ENCODE measurements around the gene TMEM72.

Gene TMEM72

DNA sequence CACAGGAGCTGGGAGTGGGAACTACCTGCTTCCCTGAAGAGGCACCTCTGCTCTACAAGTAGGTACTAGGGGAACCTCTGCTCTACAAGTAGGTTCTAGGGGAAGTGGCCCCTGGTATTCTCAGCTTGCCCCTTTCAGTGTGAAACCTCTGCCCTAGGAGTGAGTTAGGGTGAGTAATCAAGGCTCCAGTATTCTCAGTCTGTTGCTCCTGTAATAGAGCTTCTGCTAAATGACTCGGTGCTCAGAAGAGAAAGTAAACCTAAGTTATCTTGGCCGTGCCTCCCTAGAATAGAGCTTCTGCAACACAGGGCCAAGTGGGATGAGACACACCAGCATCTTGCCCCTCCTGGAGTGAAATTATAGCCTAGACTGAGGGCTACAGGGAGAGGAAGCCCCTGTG lies 35.1 kb downstream of the TMEM72 start:
- peaks cover 32 to 34% of the 10 kb centered on the region in 2 donors for H3K4me1 ChIP-seq (ENCODE audit: control insufficient read depth in 1 of 2, insufficient read depth in 2 of 2, low read length in 2 of 2)
- no peak overlapping the region for H3K9ac ChIP-seq (ENCODE audit: low read depth in 1 of 2, low read length in 2 of 2)
- H3K9me3 ChIP-seq (ENCODE audit: control insufficient read depth in 1 of 2, low read length in 2 of 2): peaks cover 0 to 7% of the 10 kb centered on the region in 2 donors
- H3K27me3 ChIP-seq (ENCODE audit: control insufficient read depth in 1 of 2, insufficient read depth in 2 of 2, low read length in 2 of 2): no peaks in the 10 kb centered on the region
- H3K36me3 ChIP-seq (ENCODE audit: control insufficient read depth in 1 of 2, insufficient read depth in 2 of 2, low read length in 2 of 2): no peaks in the 10 kb centered on the region
- H3K27ac ChIP-seq (ENCODE audit: low read depth, low read length): no peak overlapping the region
- no peak overlapping the region for H3K4me3 ChIP-seq (ENCODE audit: low read depth in 1 of 2, low read length in 2 of 2)

DNA sequence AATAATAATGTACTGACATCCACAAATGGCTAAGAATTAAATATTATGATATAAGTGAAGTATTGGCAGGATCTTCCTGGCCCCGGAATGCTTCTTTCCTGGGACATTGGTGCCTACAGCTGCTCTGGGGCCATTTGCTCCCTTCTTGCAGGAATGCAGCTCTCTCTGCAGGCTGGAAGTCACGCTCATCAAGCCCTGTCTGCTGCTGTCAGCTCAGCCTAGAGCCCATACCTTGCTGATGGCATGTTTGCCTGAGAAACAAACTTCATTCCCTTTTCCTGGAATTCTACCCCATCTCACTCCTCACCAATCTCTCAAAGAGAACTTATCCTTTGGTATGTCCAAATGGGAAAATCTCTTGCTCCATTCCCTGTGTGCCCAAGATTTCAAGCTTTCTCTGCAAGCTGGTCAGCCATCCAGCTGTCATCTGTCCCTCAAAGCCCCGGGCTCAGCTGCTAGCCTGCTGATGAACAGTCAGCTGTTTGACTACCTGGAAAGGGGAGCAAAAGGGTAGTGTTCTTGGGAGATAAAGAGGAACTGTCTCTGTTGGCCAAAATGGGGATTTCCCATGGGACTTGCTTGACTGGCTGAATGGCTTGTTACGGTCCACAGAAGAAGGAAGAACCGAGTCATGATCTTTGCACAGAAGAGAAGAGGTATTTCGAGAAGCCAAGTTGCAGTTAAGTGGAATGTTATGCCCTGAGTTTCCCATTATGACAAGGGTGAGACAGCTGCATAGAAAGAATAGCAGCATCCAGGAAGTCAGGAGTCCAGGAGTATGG lies 36.4 kb downstream of the TMEM72 start:
- Histone ChIP-seq H3K27ac (ENCODE audit: low read depth, low read length) (no peak overlapping the region), H3K4me1 (ENCODE audit: control insufficient read depth in 1 of 2, insufficient read depth in 2 of 2, low read length in 2 of 2) (peaks cover 32 to 34% of the 10 kb centered on the region in 2 donors), H3K27me3 (ENCODE audit: control insufficient read depth in 1 of 2, insufficient read depth in 2 of 2, low read length in 2 of 2) (no peaks in the 10 kb centered on the region), H3K4me3 (ENCODE audit: low read depth in 1 of 2, low read length in 2 of 2) (no peak overlapping the region), H3K36me3 (ENCODE audit: control insufficient read depth in 1 of 2, insufficient read depth in 2 of 2, low read length in 2 of 2) (no peaks in the 10 kb centered on the region), H3K9me3 (ENCODE audit: control insufficient read depth in 1 of 2, low read length in 2 of 2) (peaks cover 0 to 7% of the 10 kb centered on the region in 2 donors), H3K9ac (ENCODE audit: low read depth in 1 of 2, low read length in 2 of 2) (no peak overlapping the region)

DNA sequence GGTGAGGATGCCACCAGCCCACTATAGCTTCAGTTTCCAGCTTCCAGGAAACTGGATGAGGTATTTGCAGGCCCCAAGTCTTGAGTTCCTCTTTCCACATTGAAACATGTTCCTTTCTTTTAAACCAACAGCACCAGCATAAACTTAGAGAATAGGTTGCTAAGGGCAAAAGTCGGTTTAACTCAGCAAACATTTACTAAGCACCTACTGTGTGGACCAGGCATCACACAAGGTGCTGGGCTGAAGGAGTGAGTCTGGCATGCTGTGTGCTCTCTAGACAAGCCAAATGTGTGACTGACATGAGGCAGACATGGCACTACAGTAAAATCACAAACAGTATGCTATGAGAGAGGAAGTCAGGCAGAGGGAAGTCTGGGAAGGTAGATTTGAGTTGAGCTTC lies 37.5 kb downstream of the TMEM72 start:
- peaks cover 0 to under 1% of the 10 kb centered on the region in 2 donors for H3K36me3 ChIP-seq (ENCODE audit: control insufficient read depth in 1 of 2, insufficient read depth in 2 of 2, low read length in 2 of 2)
- H3K9ac ChIP-seq (ENCODE audit: low read depth in 1 of 2, low read length in 2 of 2): no peak overlapping the region
- no peak overlapping the region for H3K4me3 ChIP-seq (ENCODE audit: low read depth in 1 of 2, low read length in 2 of 2)
- peaks cover 0 to 7% of the 10 kb centered on the region in 2 donors for H3K9me3 ChIP-seq (ENCODE audit: control insufficient read depth in 1 of 2, low read length in 2 of 2)
- H3K27me3 ChIP-seq (ENCODE audit: control insufficient read depth in 1 of 2, insufficient read depth in 2 of 2, low read length in 2 of 2): no peaks in the 10 kb centered on the region
- no peak overlapping the region for H3K27ac ChIP-seq (ENCODE audit: low read depth, low read length)
- peaks cover 32 to 34% of the 10 kb centered on the region in 2 donors for H3K4me1 ChIP-seq (ENCODE audit: control insufficient read depth in 1 of 2, insufficient read depth in 2 of 2, low read length in 2 of 2)

DNA sequence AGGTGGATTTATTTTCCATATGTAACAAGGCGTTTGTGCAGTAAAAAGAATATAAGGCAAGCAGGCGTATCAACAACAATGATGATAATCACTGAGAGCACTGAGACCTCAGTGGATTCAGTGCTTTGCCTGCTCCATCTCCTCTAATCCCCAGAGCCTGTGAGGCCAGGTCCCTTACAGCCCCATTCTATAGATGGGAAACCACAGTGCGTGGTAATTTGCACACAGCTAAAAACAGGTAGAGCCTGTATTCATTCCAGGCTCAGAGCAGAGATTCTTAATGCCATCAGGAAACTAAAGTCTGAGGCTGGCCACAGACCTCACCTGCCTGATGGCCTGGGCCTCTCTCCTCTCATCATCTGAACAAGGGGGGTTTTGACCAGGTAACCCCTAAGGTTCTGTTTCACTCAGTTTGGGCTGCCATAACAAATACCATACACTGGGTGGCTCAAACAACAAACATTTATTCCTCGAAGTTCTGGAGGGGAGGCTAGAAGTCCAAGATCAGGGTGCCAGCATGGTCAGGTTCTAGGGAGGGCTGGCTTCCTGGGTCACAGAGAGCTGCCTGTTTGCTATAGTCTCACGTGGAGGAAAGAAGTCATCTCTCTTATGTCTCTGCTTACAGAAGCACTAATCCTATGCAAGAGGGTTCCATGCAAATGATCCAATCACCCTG lies 38.1 kb downstream of the TMEM72 start:
- Histone ChIP-seq H3K9ac (ENCODE audit: low read depth in 1 of 2, low read length in 2 of 2) (peak overlapping the region in 1 of 2 donors; percentile 11), H3K27me3 (ENCODE audit: control insufficient read depth in 1 of 2, insufficient read depth in 2 of 2, low read length in 2 of 2) (no peaks in the 10 kb centered on the region), H3K9me3 (ENCODE audit: control insufficient read depth in 1 of 2, low read length in 2 of 2) (peaks cover 0 to 5% of the 10 kb centered on the region in 2 donors), H3K36me3 (ENCODE audit: control insufficient read depth in 1 of 2, insufficient read depth in 2 of 2, low read length in 2 of 2) (peaks cover 0 to 3% of the 10 kb centered on the region in 2 donors), H3K27ac (ENCODE audit: low read depth, low read length) (no peak overlapping the region), H3K4me3 (ENCODE audit: low read depth in 1 of 2, low read length in 2 of 2) (no peak overlapping the region), H3K4me1 (ENCODE audit: control insufficient read depth in 1 of 2, insufficient read depth in 2 of 2, low read length in 2 of 2) (peaks cover 32 to 34% of the 10 kb centered on the region in 2 donors)

DNA sequence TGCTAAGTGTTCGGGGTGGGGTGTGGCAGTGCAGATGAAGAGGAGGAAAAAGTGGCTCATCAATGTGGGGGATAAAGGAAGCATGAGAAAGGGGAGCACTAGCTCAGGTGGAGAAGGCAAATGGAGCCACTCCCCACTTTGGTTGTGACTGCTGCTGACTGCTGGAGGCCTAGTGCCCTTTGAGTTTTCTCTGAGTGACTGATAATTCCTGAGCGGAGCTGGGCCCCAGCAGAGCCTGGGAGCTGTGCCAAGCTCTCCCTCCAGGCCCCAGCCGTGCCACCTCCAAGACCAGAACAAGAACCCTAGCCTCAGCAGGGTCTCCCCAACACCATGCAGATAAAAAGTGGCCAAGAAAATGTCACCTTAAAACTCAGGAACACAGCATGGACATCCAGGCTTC lies 38.8 kb downstream of the TMEM72 start:
- no peaks in the 10 kb centered on the region for H3K27me3 ChIP-seq (ENCODE audit: control insufficient read depth in 1 of 2, insufficient read depth in 2 of 2, low read length in 2 of 2)
- H3K4me1 ChIP-seq (ENCODE audit: control insufficient read depth in 1 of 2, insufficient read depth in 2 of 2, low read length in 2 of 2): peaks cover 32 to 34% of the 10 kb centered on the region in 2 donors
- peaks cover 0 to 3% of the 10 kb centered on the region in 2 donors for H3K36me3 ChIP-seq (ENCODE audit: control insufficient read depth in 1 of 2, insufficient read depth in 2 of 2, low read length in 2 of 2)
- H3K9ac ChIP-seq (ENCODE audit: low read depth in 1 of 2, low read length in 2 of 2): peak overlapping the region in 1 of 2 donors; percentile 11
- no peak overlapping the region for H3K4me3 ChIP-seq (ENCODE audit: low read depth in 1 of 2, low read length in 2 of 2)
- no peaks in the 10 kb centered on the region for H3K9me3 ChIP-seq (ENCODE audit: control insufficient read depth in 1 of 2, low read length in 2 of 2)
- no peak overlapping the region for H3K27ac ChIP-seq (ENCODE audit: low read depth, low read length)

DNA sequence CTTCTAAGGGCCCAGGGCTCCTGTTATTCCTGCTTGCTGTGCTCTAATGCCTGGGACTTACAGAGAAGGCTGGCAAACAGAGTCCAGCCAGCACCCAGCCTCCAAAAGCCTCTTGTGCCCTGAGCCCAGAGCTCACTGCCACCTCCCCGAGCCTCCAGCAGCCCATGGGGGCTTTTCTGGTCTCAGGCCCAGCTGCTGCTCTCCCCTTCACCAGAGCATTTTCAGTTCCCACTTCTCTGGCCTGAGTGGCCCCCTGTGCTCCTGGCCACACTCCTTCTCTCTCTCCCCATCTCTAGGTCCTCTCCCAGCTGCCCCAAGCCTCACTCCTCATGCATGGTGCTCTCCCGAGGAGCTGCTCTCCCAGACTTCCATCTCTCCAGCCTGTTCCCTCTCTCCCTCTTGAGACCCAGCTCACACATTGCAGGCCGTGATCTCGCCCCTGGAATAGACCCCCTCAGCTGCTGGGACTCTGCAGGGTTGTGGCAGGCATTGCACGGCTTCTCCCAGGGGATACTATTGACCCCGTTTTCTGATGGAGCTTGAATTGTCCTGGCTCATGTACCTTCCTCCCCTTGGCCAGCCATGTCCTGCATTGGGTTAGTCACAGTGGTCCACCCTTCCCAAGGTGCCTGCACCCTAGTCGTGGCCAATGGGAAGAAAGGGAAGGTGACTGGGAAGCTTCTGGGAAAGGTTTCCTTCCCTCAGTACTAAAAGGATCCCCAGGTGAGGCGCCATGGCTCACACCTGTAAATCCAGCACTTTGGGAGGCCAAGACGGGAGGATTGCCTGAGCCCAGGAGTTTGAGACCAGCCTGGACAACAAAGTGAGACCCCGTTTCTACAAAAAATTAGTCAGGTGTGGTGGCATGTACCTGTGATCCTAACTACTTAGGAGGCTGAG lies 39.4 kb downstream of the TMEM72 start:
- Histone ChIP-seq H3K4me3 (ENCODE audit: low read depth in 1 of 2, low read length in 2 of 2) (no peak overlapping the region), H3K9ac (ENCODE audit: low read depth in 1 of 2, low read length in 2 of 2) (no peak overlapping the region), H3K4me1 (ENCODE audit: control insufficient read depth in 1 of 2, insufficient read depth in 2 of 2, low read length in 2 of 2) (peaks cover 32 to 34% of the 10 kb centered on the region in 2 donors), H3K9me3 (ENCODE audit: control insufficient read depth in 1 of 2, low read length in 2 of 2) (no peaks in the 10 kb centered on the region), H3K36me3 (ENCODE audit: control insufficient read depth in 1 of 2, insufficient read depth in 2 of 2, low read length in 2 of 2) (peaks cover 0 to 4% of the 10 kb centered on the region in 2 donors), H3K27me3 (ENCODE audit: control insufficient read depth in 1 of 2, insufficient read depth in 2 of 2, low read length in 2 of 2) (no peaks in the 10 kb centered on the region), H3K27ac (ENCODE audit: low read depth, low read length) (no peak overlapping the region)

DNA sequence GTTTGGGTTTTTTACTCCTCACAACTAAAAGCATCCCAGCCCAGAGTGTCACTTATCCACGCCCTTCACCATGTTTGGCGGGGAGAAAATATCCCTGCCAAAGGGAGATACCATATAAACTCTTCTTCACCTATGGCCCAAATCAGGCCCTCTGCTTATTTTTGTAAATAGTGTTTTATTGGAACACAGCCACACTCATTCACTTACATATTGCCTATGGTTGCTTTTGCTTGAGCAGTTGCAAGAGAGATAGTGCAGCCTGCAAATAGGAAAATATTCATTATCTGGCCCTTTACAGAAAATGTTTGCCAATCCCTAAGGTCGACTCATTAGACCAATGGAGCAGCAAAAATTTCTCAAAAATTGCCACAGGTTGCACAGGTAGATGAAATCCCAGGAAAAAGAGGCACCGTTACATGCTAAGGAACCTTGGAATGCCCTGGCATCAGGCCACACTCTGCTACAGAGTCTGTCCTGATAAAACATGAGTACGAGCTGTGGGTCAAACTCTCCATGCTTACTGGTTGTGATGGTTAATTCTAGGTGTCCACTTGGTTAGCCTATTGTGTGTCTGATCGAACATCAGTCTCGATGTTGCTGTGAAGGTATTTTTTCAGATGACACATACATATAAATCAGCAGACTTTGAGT lies 40.6 kb downstream of the TMEM72 start:
- Histone ChIP-seq H3K4me3 (ENCODE audit: low read depth in 1 of 2, low read length in 2 of 2) (no peak overlapping the region), H3K27me3 (ENCODE audit: control insufficient read depth in 1 of 2, insufficient read depth in 2 of 2, low read length in 2 of 2) (no peaks in the 10 kb centered on the region), H3K9ac (ENCODE audit: low read depth in 1 of 2, low read length in 2 of 2) (no peak overlapping the region), H3K4me1 (ENCODE audit: control insufficient read depth in 1 of 2, insufficient read depth in 2 of 2, low read length in 2 of 2) (peaks cover 26 to 27% of the 10 kb centered on the region in 2 donors), H3K36me3 (ENCODE audit: control insufficient read depth in 1 of 2, insufficient read depth in 2 of 2, low read length in 2 of 2) (peaks cover 0 to 12% of the 10 kb centered on the region in 2 donors), H3K9me3 (ENCODE audit: control insufficient read depth in 1 of 2, low read length in 2 of 2) (no peaks in the 10 kb centered on the region), H3K27ac (ENCODE audit: low read depth, low read length) (no peak overlapping the region)

DNA sequence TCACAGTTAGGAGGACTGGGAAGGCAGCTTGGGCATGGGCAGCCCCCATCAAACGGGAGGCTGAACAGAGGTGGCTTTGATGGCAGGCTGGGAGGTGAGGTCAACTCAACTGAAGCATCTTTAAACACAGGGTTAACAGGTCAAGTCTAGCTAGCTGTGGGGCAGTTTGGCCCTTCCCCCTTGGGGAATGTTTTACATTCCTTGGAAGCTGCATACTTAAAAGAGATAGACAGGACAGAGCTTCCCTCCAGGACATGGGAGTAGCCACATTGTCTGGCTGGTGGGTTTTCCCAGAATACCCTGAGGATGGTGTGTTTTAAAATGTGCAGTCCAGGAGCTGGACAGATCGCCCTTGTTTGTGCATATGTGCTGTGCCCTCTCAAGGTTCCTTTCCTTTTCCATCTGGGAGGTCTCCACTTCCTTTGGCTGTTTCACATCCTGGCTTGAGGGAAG lies 41.7 kb downstream of the TMEM72 start:
- Histone ChIP-seq H3K4me1 (ENCODE audit: control insufficient read depth in 1 of 2, insufficient read depth in 2 of 2, low read length in 2 of 2) (peaks cover 28 to 34% of the 10 kb centered on the region in 2 donors), H3K27ac (ENCODE audit: low read depth, low read length) (no peak overlapping the region)

DNA sequence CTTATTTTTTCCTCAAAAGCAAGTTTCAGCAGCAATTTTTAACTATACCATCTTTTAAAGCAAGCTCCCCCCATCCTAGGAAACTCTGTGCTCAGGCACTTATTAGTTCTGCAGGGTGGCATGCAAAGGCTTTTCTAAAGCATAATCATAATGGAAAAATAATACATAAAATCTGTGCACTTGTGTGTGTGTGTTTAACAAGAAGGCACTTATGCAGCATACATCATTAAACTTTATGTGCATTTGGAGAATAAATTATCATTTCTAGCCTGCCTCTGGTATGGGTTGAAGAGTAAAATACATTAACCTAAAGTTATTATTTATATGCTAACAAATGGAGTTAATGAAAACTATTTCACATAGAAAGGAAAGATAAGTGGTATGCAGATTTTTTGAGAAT lies 42.9 kb downstream of the TMEM72 start:
- Histone ChIP-seq H3K27ac (ENCODE audit: low read depth, low read length) (no peak overlapping the region), H3K36me3 (ENCODE audit: control insufficient read depth in 1 of 2, insufficient read depth in 2 of 2, low read length in 2 of 2) (peaks cover 0 to 15% of the 10 kb centered on the region in 2 donors), H3K9me3 (ENCODE audit: control insufficient read depth in 1 of 2, low read length in 2 of 2) (no peaks in the 10 kb centered on the region), H3K27me3 (ENCODE audit: control insufficient read depth in 1 of 2, insufficient read depth in 2 of 2, low read length in 2 of 2) (no peaks in the 10 kb centered on the region), H3K4me3 (ENCODE audit: low read depth in 1 of 2, low read length in 2 of 2) (no peak overlapping the region), H3K4me1 (ENCODE audit: control insufficient read depth in 1 of 2, insufficient read depth in 2 of 2, low read length in 2 of 2) (peaks cover 30 to 37% of the 10 kb centered on the region in 2 donors), H3K9ac (ENCODE audit: low read depth in 1 of 2, low read length in 2 of 2) (no peak overlapping the region)

More for the DNA sequence above, 41.7 kb downstream of the TMEM72 start:
- H3K9ac ChIP-seq (ENCODE audit: low read depth in 1 of 2, low read length in 2 of 2): no peak overlapping the region
- no peaks in the 10 kb centered on the region for H3K9me3 ChIP-seq (ENCODE audit: control insufficient read depth in 1 of 2, low read length in 2 of 2)
- no peaks in the 10 kb centered on the region for H3K27me3 ChIP-seq (ENCODE audit: control insufficient read depth in 1 of 2, insufficient read depth in 2 of 2, low read length in 2 of 2)
- H3K36me3 ChIP-seq (ENCODE audit: control insufficient read depth in 1 of 2, insufficient read depth in 2 of 2, low read length in 2 of 2): peaks cover 0 to 15% of the 10 kb centered on the region in 2 donors
- H3K4me3 ChIP-seq (ENCODE audit: low read depth in 1 of 2, low read length in 2 of 2): no peak overlapping the region
